ENCODE data around the gene SF3A1.
"Not testable (repeated sequence)": the region's sequence is repeated elsewhere in the genome, so short reads cannot be mapped to it uniquely, and the experiment has no call there.

SF3A1 gene

GRCh38 chr22:30356449-30357235, at the start of gene SF3A1, which contains the start of gene CCDC157:
SF3A1 (minus strand) TSS chr22:30356894; CDS start chr22:30356792, 102 bp downstream.
CCDC157 (plus strand) TSS chr22:30357007; CDS start chr22:30366001, 8,994 bp downstream.
- peak; percentile 95 for DNase-seq

GRCh38 chr22:30406400-30406799, 49.7 kb upstream of the SF3A1 start:
- no peak for DNase-seq

- no peak for DNase-seq
Measured at GRCh38 chr22:30405731-30406130, 49.0 kb upstream of the SF3A1 start.

GRCh38 chr22:30404307-30404706, 47.6 kb upstream of the SF3A1 start:
- DNase-seq = no peak

GRCh38 chr22:30402766-30403104, 46.0 kb upstream of the SF3A1 start:
- not testable (repeated sequence) for DNase-seq

- DNase-seq = no peak
Measured at GRCh38 chr22:30402028-30402765, 45.5 kb upstream of the SF3A1 start.

GRCh38 chr22:30401024-30401423, 44.3 kb upstream of the SF3A1 start:
- not testable (repeated sequence) for DNase-seq

GRCh38 chr22:30400159-30400558, 43.5 kb upstream of the SF3A1 start:
- DNase-seq = no peak

GRCh38 chr22:30399718-30400117, 43.0 kb upstream of the SF3A1 start:
- DNase-seq = no peak

GRCh38 chr22:30398685-30399680, 42.3 kb upstream of the SF3A1 start:
- no peak for DNase-seq

GRCh38 chr22:30397656-30398635, 41.3 kb upstream of the SF3A1 start:
- DNase-seq = no peak

- peak; percentile 46 for DNase-seq
Measured at GRCh38 chr22:30396871-30397655, 40.4 kb upstream of the SF3A1 start, which contains the start of gene SEC14L2. SEC14L2 (plus strand) TSS chr22:30397018; CDS start chr22:30397117, 99 bp downstream.

GRCh38 chr22:30393885-30394284, 37.2 kb upstream of the SF3A1 start:
- no peak for DNase-seq

- no peak for DNase-seq
Measured at GRCh38 chr22:30393322-30393680, 36.6 kb upstream of the SF3A1 start.

GRCh38 chr22:30392661-30393321, 36.1 kb upstream of the SF3A1 start:
- DNase-seq = no peak

GRCh38 chr22:30390974-30391691, 34.4 kb upstream of the SF3A1 start:
- DNase-seq = peak; percentile 86

- DNase-seq = peak; percentile 92
Measured at GRCh38 chr22:30386960-30387827, 30.5 kb upstream of the SF3A1 start, which contains the start of gene RNF215. RNF215 (minus strand) TSS chr22:30387411; CDS start chr22:30387313, 98 bp downstream.

- no peak for DNase-seq
Measured at GRCh38 chr22:30386608-30386959, 29.9 kb upstream of the SF3A1 start.

Data from suppressor macrophage treated with lipopolysaccharide for 4 hours (primary cell).